Adipose tissue (tissue), 3 donors: Measurements from ENCODE around the gene ADI1. TPM values are rescaled to one million over a fixed set of nuclear protein-coding genes. Genes with fewer than 3 reads are reported as not detected.
"Not testable (repeated sequence)": the region's sequence is repeated elsewhere in the genome, so short reads cannot be mapped to it uniquely, and the experiment has no call there.

Experiments used
- H3K27ac ChIP-seq: one replicate; pipeline ENCODE4 v1.5.1; 2013; ENCODE audit warnings: low read depth, low read length
- WGBS, 3 donors: extraction: QIAGEN DNeasy Blood & Tissue Kit; methylation state at CpG; one replicate each; pipeline ENCODE4 v1.1.7; 2013; 5-methylcytosine and 5-hydroxymethylcytosine counted together
- polyA plus RNA-seq, 3 donors: library from polyadenylated mRNA; stranded (reverse); fragments of 200-250 nt; gene quantifications; one replicate each; pipeline ENCODE4 v1.2.3, GENCODE V29; 2013
- donor health status: healthy with polysubstance abuse.
- donor health status: Bipolar disorder and iron deficiency.
- donor health status: healthy.

The ADI1 gene
- polyA plus RNA-seq, 3 donors, result 31.1 to 109 (median 61.1) TPM

GRCh38 chr2:3534251-3534814 is 15.0 kb upstream of the ADI1 start:
- H3K27ac ChIP-seq, result no peak overlapping the region
- WGBS, 3 donors, result 98% methylated on average over 24 of the region's 24 CpGs

- 77 to 95% (median 90%) methylated on average over 6 of the region's 6 CpGs for WGBS, 3 donors
- no peak overlapping the region for H3K27ac ChIP-seq
Measured at GRCh38 chr2:3533836-3534235, 14.5 kb upstream of the ADI1 start.

- WGBS, 3 donors, result 72 to 89% (median 89%) methylated on average over 11 to 12 of the region's 12 CpGs
- no peak overlapping the region for H3K27ac ChIP-seq
Measured at GRCh38 chr2:3532941-3533340, 13.6 kb upstream of the ADI1 start.

- no peak overlapping the region for H3K27ac ChIP-seq
- 97 to 99% (median 97%) methylated on average over 24 of the region's 24 CpGs for WGBS, 3 donors
Measured at GRCh38 chr2:3529316-3530025, 10.1 kb upstream of the ADI1 start.

- H3K27ac ChIP-seq, result no peak overlapping the region
- 88 to 94% (median 89%) methylated on average over 40 of the region's 40 CpGs for WGBS, 3 donors
Measured at GRCh38 chr2:3527886-3528785, 8.8 kb upstream of the ADI1 start.

GRCh38 chr2:3526871-3527270 is 7.5 kb upstream of the ADI1 start:
- 91 to 93% (median 93%) methylated on average over 17 to 22 of the region's 22 CpGs for WGBS, 3 donors
- H3K27ac ChIP-seq, result no peak overlapping the region

- WGBS, 3 donors, result 8 to 49% (median 48%) methylated on average over 4 of the region's 4 CpGs
- no peak overlapping the region for H3K27ac ChIP-seq
Measured at GRCh38 chr2:3523551-3524041, 4.3 kb upstream of the ADI1 start.

GRCh38 chr2:3522961-3523421 is 3.7 kb upstream of the ADI1 start:
- H3K27ac ChIP-seq, result no peak overlapping the region
- WGBS, 3 donors, result 54 to 60% (median 55%) methylated on average over 13 of the region's 13 CpGs

- no peak overlapping the region for H3K27ac ChIP-seq
- 93 to 96% (median 94%) methylated on average over 6 of the region's 6 CpGs for WGBS, 3 donors
Measured at GRCh38 chr2:3520591-3520990, 1.3 kb upstream of the ADI1 start.

- H3K27ac ChIP-seq, result peak overlapping the region; percentile 44
- 0 to 1% (median 0%) methylated on average over 67 of the region's 67 CpGs for WGBS, 3 donors
Measured at GRCh38 chr2:3518496-3519254, 656 bp downstream of the ADI1 start.

GRCh38 chr2:3517948-3518495 is 1.3 kb downstream of the ADI1 start:
- WGBS, 3 donors, result 24 to 31% (median 30%) methylated on average over 3 of the region's 3 CpGs
- no peak overlapping the region for H3K27ac ChIP-seq

- H3K27ac ChIP-seq, result no peak overlapping the region
- WGBS, 3 donors, result 96 to 97% (median 97%) methylated on average over 3 of the region's 3 CpGs
Measured at GRCh38 chr2:3516831-3517230, 2.5 kb downstream of the ADI1 start.

GRCh38 chr2:3515438-3515837 is 3.9 kb downstream of the ADI1 start:
- 83 to 97% (median 97%) methylated on average over 3 to 5 of the region's 5 CpGs for WGBS, 3 donors
- H3K27ac ChIP-seq, result not testable (repeated sequence)

GRCh38 chr2:3513026-3513810 is 6.1 kb downstream of the ADI1 start:
- 83 to 99% (median 97%) methylated on average over 3 of the region's 3 CpGs for WGBS, 3 donors
- H3K27ac ChIP-seq, result no peak overlapping the region

GRCh38 chr2:3512086-3512485 is 7.2 kb downstream of the ADI1 start:
- 62 to 83% (median 77%) methylated on average over 2 of the region's 2 CpGs for WGBS, 3 donors
- H3K27ac ChIP-seq, result no peak overlapping the region

GRCh38 chr2:3505771-3506170 is 13.6 kb downstream of the ADI1 start:
- no peak overlapping the region for H3K27ac ChIP-seq
- 33 to 84% (median 74%) methylated on average over 4 of the region's 4 CpGs for WGBS, 3 donors

- no peak overlapping the region for H3K27ac ChIP-seq
- 35 to 93% (median 93%) methylated on average over 5 of the region's 5 CpGs for WGBS, 3 donors
Measured at GRCh38 chr2:3504741-3505140, 14.6 kb downstream of the ADI1 start.
